ENCODE data around the gene KCNH5. TPM values are rescaled to one million over a fixed set of nuclear protein-coding genes. Genes with fewer than 3 reads are reported as not detected.

The KCNH5 gene
- total and polyA plus RNA-seq, 2 of the 13 experiments (the other 11 are each of a cell fraction or from before 2014, with no cell fraction given) = not detected

GRCh38 chr14:62847168-62847567 lies 198.1 kb downstream of the KCNH5 start:
- no peaks in the 10 kb centered on the region for H3K9me3 ChIP-seq (ENCODE audit: low read length)
- ChIA-PET CTCF (ENCODE audit: low intra/inter-chr PET ratio, low total read pairs) (no interaction called here), POLR2A (no interaction called here)
- TF ChIP-seq DMAP1 (CRISPR knock-in tag; IDR thresholded peaks at IDR 0.05) = no peak
- peak; percentile 48; the same call in 1 of the 2 replicates for TF ChIP-seq CEBPB (IDR thresholded peaks at IDR 0.05; ENCODE audit: borderline replicate concordance, low read depth, low read length)
- TF ChIP-seq ZNF256 (CRISPR knock-in tag; conservative IDR thresholded peaks at IDR 0.05) = no peak
- TF ChIP-seq SMAD3 (CRISPR knock-in tag; IDR thresholded peaks at IDR 0.05) = no peak
- 0 out of 2 replicates have a peak, but pooled peaks have one; percentile 17 for TF ChIP-seq ATF7 (IDR thresholded peaks at IDR 0.05)
- TF ChIP-seq ATF7 (CRISPR knock-in tag; IDR thresholded peaks at IDR 0.05) = no peak
- TF ChIP-seq ZNF7 (CRISPR knock-in tag; IDR thresholded peaks at IDR 0.05) = no peak
- no peak for TF ChIP-seq TBP (CRISPR knock-in tag; IDR thresholded peaks at IDR 0.05)
- DNase-seq (ENCODE audit: low spot score) (no peak), ATAC-seq (no peak), FAIRE-seq (no peak)
- no peak overlapping the region for H3K4me3 ChIP-seq (replicated peaks in 1 of 3; ENCODE audit: insufficient read depth in 1 of 3, low read depth in 2 of 3, low read length in 3 of 3)
- H3K9ac ChIP-seq (ENCODE audit: insufficient read depth, low read depth, low read length) = no peak overlapping the region
- no peaks in the 10 kb centered on the region for H3K27me3 ChIP-seq (ENCODE audit: control insufficient read depth in 1 of 2, insufficient read depth in 2 of 2, low read length in 2 of 2)
- in situ Hi-C loops (cut with HindIII; ENCODE audit: extremely low pct_ligation_motif_present, low pct_unique_long_range_greater_than_20kb) (no loop called here), intact Hi-C loops (cut with micrococcal nuclease; ENCODE audit: unreplicated experiment) (no loop called here)
- no peak overlapping the region for H3K27ac ChIP-seq (ENCODE audit: extremely low read length, insufficient read depth, low read length)
- no peaks in the 10 kb centered on the region for H4K20me1 ChIP-seq (ENCODE audit: insufficient read depth, low read length)
- BruUV-seq (replicated peaks) = no TSS peak
- no peak overlapping the region for H2AFZ ChIP-seq (ENCODE audit: low read length)
- no peak overlapping the region for H3K4me2 ChIP-seq (ENCODE audit: low read depth, low read length)
- H3K4me1 ChIP-seq (ENCODE audit: insufficient read depth, low read length) = no peaks in the 10 kb centered on the region
- no peaks in the 10 kb centered on the region for H3K79me2 ChIP-seq (ENCODE audit: insufficient read depth, low read length)
- no peaks in the 10 kb centered on the region for H3K36me3 ChIP-seq (replicated peaks in 1 of 2; ENCODE audit: control insufficient read depth in 1 of 2, insufficient read depth in 2 of 2, low read length in 2 of 2)

GRCh38 chr14:62844546-62844945 lies 200.7 kb downstream of the KCNH5 start:
- Histone ChIP-seq H3K9ac (ENCODE audit: insufficient read depth, low read depth, low read length) (no peak overlapping the region), H3K4me1 (ENCODE audit: insufficient read depth, low read length) (no peaks in the 10 kb centered on the region), H3K9me3 (ENCODE audit: low read length) (no peaks in the 10 kb centered on the region), H3K36me3 (replicated peaks in 1 of 2; ENCODE audit: control insufficient read depth in 1 of 2, insufficient read depth in 2 of 2, low read length in 2 of 2) (no peaks in the 10 kb centered on the region), H3K4me2 (ENCODE audit: low read depth, low read length) (no peak overlapping the region), H3K27me3 (ENCODE audit: control insufficient read depth in 1 of 2, insufficient read depth in 2 of 2, low read length in 2 of 2) (no peaks in the 10 kb centered on the region), H2AFZ (ENCODE audit: low read length) (no peak overlapping the region), H3K79me2 (ENCODE audit: insufficient read depth, low read length) (no peaks in the 10 kb centered on the region), H3K27ac (ENCODE audit: extremely low read length, insufficient read depth, low read length) (no peak overlapping the region), H4K20me1 (ENCODE audit: insufficient read depth, low read length) (no peaks in the 10 kb centered on the region), H3K4me3 (replicated peaks in 1 of 3; ENCODE audit: insufficient read depth in 1 of 3, low read depth in 2 of 3, low read length in 3 of 3) (no peak overlapping the region)
- BruUV-seq (replicated peaks) = no TSS peak
- WGBS (ENCODE audit: low lambda C conversion rate) = 1% methylated on average over 2 of the region's 2 CpGs
- intact Hi-C loops (cut with micrococcal nuclease; ENCODE audit: unreplicated experiment) = no loop called here
- no peak for FAIRE-seq
- in situ Hi-C loops (cut with HindIII; ENCODE audit: extremely low pct_ligation_motif_present, low pct_unique_long_range_greater_than_20kb) = no loop called here
- no peak for DNase-seq (ENCODE audit: low spot score)
- CTCF ChIA-PET (ENCODE audit: low intra/inter-chr PET ratio, low total read pairs) = no interaction called here
- POLR2A ChIA-PET = no interaction called here
- no peak for ATAC-seq
- TF ChIP-seq ZNF530 (CRISPR knock-in tag; IDR thresholded peaks at IDR 0.05; ENCODE audit: low read depth) (no peak), DMTF1 (CRISPR knock-in tag; IDR thresholded peaks at IDR 0.05) (no peak), RBFOX2 (IDR thresholded peaks at IDR 0.05; ENCODE audit: low read depth, low read length) (no peak), STAG1 (CRISPR knock-in tag; IDR thresholded peaks at IDR 0.05) (no peak), TFDP1 (CRISPR knock-in tag; IDR thresholded peaks at IDR 0.05; ENCODE audit: borderline replicate concordance) (no peak), ZSCAN25 (CRISPR knock-in tag; IDR thresholded peaks at IDR 0.05) (no peak), ZBTB26 (CRISPR knock-in tag; IDR thresholded peaks at IDR 0.05; ENCODE audit: borderline replicate concordance) (no peak), TIGD3 (CRISPR knock-in tag; IDR thresholded peaks at IDR 0.05; ENCODE audit: borderline replicate concordance) (no peak)
